ENCODE data around the gene CXXC5. TPM values are rescaled to one million over a fixed set of nuclear protein-coding genes. Genes with fewer than 3 reads are reported as not detected.

The CXXC5 gene
- total and polyA plus RNA-seq, 9 of the 15 experiments (the other 6 are each of a cell fraction or from before 2014, with no cell fraction given), result 1.9 to 123 (median 45.8) TPM

DNA sequence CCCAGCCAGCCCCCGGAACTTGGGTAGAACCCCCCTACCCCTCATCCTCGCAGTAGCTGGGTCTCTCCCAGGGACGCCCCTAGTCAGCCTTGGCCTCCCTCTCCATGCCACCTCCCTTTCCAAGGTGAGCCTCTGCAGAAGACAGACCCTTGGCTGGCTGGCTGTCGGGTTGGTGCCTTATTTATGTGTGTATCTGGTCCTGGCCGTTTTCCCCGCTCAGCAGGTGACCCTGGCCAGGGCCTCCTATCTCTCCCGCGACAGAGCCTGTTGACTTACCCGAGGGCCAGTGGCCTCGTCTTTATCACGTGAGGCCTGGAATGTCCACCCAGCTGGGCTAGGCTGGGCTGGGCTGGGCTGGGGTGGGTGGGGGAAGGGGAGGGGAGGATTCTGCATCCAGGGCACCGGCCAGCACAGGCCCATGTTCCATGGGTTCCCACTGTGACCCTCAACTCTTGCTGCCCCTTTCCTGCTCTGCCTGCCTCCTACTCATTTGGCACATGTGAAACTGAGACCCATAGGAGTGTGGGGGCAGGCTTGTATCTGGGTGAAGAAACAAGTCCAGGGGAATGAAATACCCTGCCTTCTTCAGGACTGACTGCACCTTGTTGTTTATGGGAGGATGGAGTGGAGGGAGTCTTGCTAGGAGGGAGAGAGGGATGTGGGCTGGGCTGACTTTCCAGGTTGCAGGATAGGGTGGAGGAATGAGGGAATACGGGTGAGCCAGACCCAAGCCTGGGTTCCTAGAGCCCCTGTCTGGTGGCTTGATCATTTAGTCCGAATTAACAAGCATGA, 3.1 kb downstream of the CXXC5 start (continued):
- TF ChIP-seq, protein P1, sequence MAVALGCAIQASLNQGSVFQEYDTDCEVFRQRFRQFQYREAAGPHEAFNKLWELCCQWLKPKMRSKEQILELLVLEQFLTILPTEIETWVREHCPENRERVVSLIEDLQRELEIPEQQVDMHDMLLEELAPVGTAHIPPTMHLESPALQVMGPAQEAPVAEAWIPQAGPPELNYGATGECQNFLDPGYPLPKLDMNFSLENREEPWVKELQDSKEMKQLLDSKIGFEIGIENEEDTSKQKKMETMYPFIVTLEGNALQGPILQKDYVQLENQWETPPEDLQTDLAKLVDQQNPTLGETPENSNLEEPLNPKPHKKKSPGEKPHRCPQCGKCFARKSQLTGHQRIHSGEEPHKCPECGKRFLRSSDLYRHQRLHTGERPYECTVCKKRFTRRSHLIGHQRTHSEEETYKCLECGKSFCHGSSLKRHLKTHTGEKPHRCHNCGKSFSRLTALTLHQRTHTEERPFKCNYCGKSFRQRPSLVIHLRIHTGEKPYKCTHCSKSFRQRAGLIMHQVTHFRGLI (CRISPR knock-in tag; IDR thresholded peaks at IDR 0.05), result no peak
- TF ChIP-seq, protein P2, sequence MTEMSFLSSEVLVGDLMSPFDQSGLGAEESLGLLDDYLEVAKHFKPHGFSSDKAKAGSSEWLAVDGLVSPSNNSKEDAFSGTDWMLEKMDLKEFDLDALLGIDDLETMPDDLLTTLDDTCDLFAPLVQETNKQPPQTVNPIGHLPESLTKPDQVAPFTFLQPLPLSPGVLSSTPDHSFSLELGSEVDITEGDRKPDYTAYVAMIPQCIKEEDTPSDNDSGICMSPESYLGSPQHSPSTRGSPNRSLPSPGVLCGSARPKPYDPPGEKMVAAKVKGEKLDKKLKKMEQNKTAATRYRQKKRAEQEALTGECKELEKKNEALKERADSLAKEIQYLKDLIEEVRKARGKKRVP (CRISPR knock-in tag; IDR thresholded peaks at IDR 0.05), result no peak
- TF ChIP-seq NR2C1 (IDR thresholded peaks at IDR 0.05), result no peak
- TF ChIP-seq NR2C1 (tag; IDR thresholded peaks at IDR 0.05), result no peak
- TF ChIP-seq, protein P3, sequence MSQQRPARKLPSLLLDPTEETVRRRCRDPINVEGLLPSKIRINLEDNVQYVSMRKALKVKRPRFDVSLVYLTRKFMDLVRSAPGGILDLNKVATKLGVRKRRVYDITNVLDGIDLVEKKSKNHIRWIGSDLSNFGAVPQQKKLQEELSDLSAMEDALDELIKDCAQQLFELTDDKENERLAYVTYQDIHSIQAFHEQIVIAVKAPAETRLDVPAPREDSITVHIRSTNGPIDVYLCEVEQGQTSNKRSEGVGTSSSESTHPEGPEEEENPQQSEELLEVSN (IDR thresholded peaks at IDR 0.05; ENCODE audit: borderline replicate concordance in 1 of 2, extremely low read depth in 1 of 2, insufficient read depth in 1 of 2, insufficient read length in 1 of 2, low read depth in 1 of 2, low read length in 1 of 2, poor library complexity in 1 of 2, severe bottlenecking in 1 of 2), result peak in 1 of 2 experiments; percentile 59
- TF ChIP-seq, protein P4, sequence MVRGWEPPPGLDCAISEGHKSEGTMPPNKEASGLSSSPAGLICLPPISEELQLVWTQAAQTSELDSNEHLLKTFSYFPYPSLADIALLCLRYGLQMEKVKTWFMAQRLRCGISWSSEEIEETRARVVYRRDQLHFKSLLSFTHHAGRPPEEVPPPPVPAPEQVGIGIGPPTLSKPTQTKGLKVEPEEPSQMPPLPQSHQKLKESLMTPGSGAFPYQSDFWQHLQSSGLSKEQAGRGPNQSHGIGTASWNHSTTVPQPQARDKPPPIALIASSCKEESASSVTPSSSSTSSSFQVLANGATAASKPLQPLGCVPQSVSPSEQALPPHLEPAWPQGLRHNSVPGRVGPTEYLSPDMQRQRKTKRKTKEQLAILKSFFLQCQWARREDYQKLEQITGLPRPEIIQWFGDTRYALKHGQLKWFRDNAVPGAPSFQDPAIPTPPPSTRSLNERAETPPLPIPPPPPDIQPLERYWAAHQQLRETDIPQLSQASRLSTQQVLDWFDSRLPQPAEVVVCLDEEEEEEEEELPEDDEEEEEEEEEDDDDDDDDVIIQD (CRISPR knock-in tag; IDR thresholded peaks at IDR 0.05), result no peak
- no peak for TF ChIP-seq EP400 (IDR thresholded peaks at IDR 0.05)
- TF ChIP-seq ZEB2 (IDR thresholded peaks at IDR 0.05), result no peak
- no peak for TF ChIP-seq ZNF561 (CRISPR knock-in tag; conservative IDR thresholded peaks at IDR 0.05)
- peak; percentile 67 for TF ChIP-seq NFIC (IDR thresholded peaks at IDR 0.05)
- TF ChIP-seq, protein P5, sequence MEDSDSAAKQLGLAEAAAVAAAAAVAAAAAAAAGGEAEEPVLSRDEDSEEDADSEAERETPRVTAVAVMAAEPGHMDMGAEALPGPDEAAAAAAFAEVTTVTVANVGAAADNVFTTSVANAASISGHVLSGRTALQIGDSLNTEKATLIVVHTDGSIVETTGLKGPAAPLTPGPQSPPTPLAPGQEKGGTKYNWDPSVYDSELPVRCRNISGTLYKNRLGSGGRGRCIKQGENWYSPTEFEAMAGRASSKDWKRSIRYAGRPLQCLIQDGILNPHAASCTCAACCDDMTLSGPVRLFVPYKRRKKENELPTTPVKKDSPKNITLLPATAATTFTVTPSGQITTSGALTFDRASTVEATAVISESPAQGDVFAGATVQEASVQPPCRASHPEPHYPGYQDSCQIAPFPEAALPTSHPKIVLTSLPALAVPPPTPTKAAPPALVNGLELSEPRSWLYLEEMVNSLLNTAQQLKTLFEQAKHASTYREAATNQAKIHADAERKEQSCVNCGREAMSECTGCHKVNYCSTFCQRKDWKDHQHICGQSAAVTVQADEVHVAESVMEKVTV (CRISPR knock-in tag; IDR thresholded peaks at IDR 0.05), result no peak
- peak; percentile 82 to 86 for TF ChIP-seq FOXK2 (conservative IDR thresholded peaks at IDR 0.05 in 1 of 2, IDR thresholded peaks at IDR 0.05 in 1 of 2; ENCODE audit: low read depth in 2 of 2)
- no peak for TF ChIP-seq PTRF (tag; IDR thresholded peaks at IDR 0.05)
- TF ChIP-seq ZKSCAN3 (CRISPR knock-in tag; IDR thresholded peaks at IDR 0.05), result no peak
- TF ChIP-seq NFATC3 (IDR thresholded peaks at IDR 0.05), result no peak
- no peak for TF ChIP-seq SLC30A9 (CRISPR knock-in tag; IDR thresholded peaks at IDR 0.05)
- TF ChIP-seq, protein P6, sequence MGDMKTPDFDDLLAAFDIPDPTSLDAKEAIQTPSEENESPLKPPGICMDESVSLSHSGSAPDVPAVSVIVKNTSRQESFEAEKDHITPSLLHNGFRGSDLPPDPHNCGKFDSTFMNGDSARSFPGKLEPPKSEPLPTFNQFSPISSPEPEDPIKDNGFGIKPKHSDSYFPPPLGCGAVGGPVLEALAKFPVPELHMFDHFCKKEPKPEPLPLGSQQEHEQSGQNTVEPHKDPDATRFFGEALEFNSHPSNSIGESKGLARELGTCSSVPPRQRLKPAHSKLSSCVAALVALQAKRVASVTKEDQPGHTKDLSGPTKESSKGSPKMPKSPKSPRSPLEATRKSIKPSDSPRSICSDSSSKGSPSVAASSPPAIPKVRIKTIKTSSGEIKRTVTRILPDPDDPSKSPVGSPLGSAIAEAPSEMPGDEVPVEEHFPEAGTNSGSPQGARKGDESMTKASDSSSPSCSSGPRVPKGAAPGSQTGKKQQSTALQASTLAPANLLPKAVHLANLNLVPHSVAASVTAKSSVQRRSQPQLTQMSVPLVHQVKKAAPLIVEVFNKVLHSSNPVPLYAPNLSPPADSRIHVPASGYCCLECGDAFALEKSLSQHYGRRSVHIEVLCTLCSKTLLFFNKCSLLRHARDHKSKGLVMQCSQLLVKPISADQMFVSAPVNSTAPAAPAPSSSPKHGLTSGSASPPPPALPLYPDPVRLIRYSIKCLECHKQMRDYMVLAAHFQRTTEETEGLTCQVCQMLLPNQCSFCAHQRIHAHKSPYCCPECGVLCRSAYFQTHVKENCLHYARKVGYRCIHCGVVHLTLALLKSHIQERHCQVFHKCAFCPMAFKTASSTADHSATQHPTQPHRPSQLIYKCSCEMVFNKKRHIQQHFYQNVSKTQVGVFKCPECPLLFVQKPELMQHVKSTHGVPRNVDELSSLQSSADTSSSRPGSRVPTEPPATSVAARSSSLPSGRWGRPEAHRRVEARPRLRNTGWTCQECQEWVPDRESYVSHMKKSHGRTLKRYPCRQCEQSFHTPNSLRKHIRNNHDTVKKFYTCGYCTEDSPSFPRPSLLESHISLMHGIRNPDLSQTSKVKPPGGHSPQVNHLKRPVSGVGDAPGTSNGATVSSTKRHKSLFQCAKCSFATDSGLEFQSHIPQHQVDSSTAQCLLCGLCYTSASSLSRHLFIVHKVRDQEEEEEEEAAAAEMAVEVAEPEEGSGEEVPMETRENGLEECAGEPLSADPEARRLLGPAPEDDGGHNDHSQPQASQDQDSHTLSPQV (IDR thresholded peaks at IDR 0.05), result no peak

Data from K562 (cell line).